Calu3 (cell line): ENCODE measurements around the gene DRC3. TPM values are rescaled to one million over a fixed set of nuclear protein-coding genes. Genes with fewer than 3 reads are reported as not detected.
"Not testable (repeated sequence)": the region's sequence is repeated elsewhere in the genome, so short reads cannot be mapped to it uniquely, and the experiment has no call there.

Experiments
- BruUV-seq: library from RNA; stranded (reverse); fragments of 400-500 nt; replicated peaks from 2 replicates; lab custom pipeline; 2021; lab: Mats Ljungman, UMichigan
- CTCF ChIA-PET: fragments of 300-600 bp; sonication (Branson Sonifier 250); formaldehyde crosslinking; loops from one replicate; lab custom pipeline; 2022; ENCODE audit warnings: antibody characterized with exemption; lab: Charles Lee
- DNase-seq: peaks from one replicate; pipeline ENCODE4 v3.0.0; 2022
- H3K27ac Mint-ChIP-seq: one replicate; pipeline ENCODE4 v1.8.0; 2022; ENCODE audit warnings: mixed read lengths; ENCODE audit not compliant: unreplicated experiment
- H3K27me3 Mint-ChIP-seq: one replicate; pipeline ENCODE4 v1.8.0; 2022; ENCODE audit warnings: mixed read lengths; ENCODE audit not compliant: unreplicated experiment
- H3K36me3 Mint-ChIP-seq: one replicate; pipeline ENCODE4 v1.8.0; 2022; ENCODE audit warnings: mild to moderate bottlenecking, moderate library complexity, mixed read lengths; ENCODE audit not compliant: insufficient read depth, unreplicated experiment
- H3K4me1 Mint-ChIP-seq: one replicate; pipeline ENCODE4 v1.8.0; 2022; ENCODE audit warnings: mild to moderate bottlenecking, low read depth, mixed read lengths; ENCODE audit not compliant: unreplicated experiment
- H3K4me3 Mint-ChIP-seq: one replicate; pipeline ENCODE4 v1.8.0; 2022; ENCODE audit warnings: mild to moderate bottlenecking, low read depth, moderate library complexity, mixed read lengths; ENCODE audit not compliant: unreplicated experiment
- H3K9me3 Mint-ChIP-seq: one replicate; pipeline ENCODE4 v1.8.0; 2022; ENCODE audit warnings: low read depth, mixed read lengths; ENCODE audit not compliant: unreplicated experiment
- intact Hi-C: fragments of 100-400 bp; cut with micrococcal nuclease; formaldehyde crosslinking; loops from one replicate; pipeline ENCODE4 v1.10.0; 2022; ENCODE audit not compliant: unreplicated experiment
- total RNA-seq: library from RNA; stranded (reverse); gene quantifications from 2 replicates; pipeline ENCODE4 v1.2.3, GENCODE V29; 2022
- TF ChIP-seq, protein P1 (sequence below): fragments of 200-600 bp; IDR thresholded peaks from one replicate; pipeline ENCODE4 v1.8.0; 2022; ENCODE audit warnings: antibody characterized with exemption; ENCODE audit not compliant: unreplicated experiment

Gene DRC3
- total RNA-seq, 1 experiment from 2014 or later, result 2.8 TPM

DNA sequence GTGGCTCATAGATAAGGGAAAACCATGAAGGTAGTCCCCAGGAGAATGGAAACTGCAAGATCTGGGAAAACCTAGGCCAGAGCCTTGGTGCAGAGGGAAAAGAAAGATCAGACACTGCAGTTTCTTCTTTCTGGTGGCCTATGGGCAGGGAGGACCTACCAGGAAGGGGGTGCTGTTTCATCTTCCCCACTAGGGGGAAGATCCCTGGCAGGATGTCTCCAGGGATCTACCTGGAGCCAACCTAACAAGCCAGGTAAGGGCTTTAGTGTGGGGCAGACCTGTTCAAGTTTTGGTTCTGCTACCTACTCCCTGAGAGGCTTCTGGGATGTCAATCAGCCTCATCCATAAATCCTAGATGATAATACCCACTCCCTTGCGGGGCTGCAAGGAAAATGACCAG, 21.9 kb upstream of the DRC3 start:
- CTCF ChIA-PET, result no interaction called here
- DNase-seq, result no peak
- Mint-ChIP-seq H3K36me3 (no peaks in the 10 kb centered on the region), H3K4me1 (no peaks in the 10 kb centered on the region), H3K27me3 (no peaks in the 10 kb centered on the region), H3K27ac (no peak overlapping the region), H3K9me3 (no peaks in the 10 kb centered on the region), H3K4me3 (no peak overlapping the region)
- intact Hi-C loops, result no loop called here
- no TSS peak for BruUV-seq
- TF ChIP-seq, protein P1, sequence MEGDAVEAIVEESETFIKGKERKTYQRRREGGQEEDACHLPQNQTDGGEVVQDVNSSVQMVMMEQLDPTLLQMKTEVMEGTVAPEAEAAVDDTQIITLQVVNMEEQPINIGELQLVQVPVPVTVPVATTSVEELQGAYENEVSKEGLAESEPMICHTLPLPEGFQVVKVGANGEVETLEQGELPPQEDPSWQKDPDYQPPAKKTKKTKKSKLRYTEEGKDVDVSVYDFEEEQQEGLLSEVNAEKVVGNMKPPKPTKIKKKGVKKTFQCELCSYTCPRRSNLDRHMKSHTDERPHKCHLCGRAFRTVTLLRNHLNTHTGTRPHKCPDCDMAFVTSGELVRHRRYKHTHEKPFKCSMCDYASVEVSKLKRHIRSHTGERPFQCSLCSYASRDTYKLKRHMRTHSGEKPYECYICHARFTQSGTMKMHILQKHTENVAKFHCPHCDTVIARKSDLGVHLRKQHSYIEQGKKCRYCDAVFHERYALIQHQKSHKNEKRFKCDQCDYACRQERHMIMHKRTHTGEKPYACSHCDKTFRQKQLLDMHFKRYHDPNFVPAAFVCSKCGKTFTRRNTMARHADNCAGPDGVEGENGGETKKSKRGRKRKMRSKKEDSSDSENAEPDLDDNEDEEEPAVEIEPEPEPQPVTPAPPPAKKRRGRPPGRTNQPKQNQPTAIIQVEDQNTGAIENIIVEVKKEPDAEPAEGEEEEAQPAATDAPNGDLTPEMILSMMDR, result peak; percentile 17

DNA sequence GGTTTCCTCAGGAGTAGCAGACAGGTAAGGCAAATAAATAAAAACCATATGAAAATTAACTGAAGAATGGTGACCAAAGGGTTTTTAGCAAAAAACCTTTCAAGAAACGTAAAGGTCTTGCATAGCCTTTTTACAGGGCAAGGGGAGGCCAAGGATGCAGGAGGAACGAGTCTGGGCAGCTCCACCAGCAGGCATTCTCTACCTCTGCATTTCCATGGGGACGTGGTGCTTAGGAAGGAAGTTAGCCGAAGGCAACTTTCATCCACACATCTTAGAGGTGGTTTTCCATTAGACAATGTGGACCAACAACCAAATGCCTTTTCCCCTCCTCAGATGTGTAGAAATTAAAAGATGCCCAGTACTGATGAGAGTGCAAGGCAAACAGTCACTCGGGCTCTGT, 21.1 kb upstream of the DRC3 start:
- DNase-seq, result no peak
- no TSS peak for BruUV-seq
- H3K36me3 Mint-ChIP-seq, result no peaks in the 10 kb centered on the region
- CTCF ChIA-PET, result no interaction called here
- H3K27ac Mint-ChIP-seq, result no peak overlapping the region
- no peaks in the 10 kb centered on the region for H3K27me3 Mint-ChIP-seq
- H3K9me3 Mint-ChIP-seq, result no peaks in the 10 kb centered on the region
- no peaks in the 10 kb centered on the region for H3K4me1 Mint-ChIP-seq
- no peak overlapping the region for H3K4me3 Mint-ChIP-seq
- intact Hi-C loops, result no loop called here
- TF ChIP-seq, protein P1, result no peak

DNA sequence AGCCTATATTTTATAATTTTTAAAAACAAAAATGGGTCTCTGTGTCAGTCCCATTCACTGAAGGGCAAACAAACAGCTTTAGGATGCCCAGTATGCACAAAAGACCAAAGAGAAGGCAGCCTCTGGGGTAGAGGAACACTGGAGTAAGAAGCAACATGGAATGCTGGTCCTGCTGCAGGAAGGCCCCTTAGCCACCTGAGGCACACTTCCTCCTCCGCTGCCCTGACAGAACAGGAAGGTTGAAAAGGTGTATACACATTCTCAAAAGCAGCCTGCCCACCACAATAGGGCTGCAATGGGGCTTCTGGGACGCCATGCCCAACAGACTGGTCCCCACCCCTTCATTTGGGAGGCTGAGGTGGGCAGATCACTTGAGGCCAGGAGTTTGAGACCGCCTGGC, 20.0 kb upstream of the DRC3 start:
- Mint-ChIP-seq H3K36me3 (no peaks in the 10 kb centered on the region), H3K27ac (no peak overlapping the region), H3K4me3 (no peak overlapping the region), H3K9me3 (no peaks in the 10 kb centered on the region), H3K4me1 (peaks cover 8% of the 10 kb centered on the region), H3K27me3 (no peaks in the 10 kb centered on the region)
- BruUV-seq, result no TSS peak
- intact Hi-C loops, result no loop called here
- CTCF ChIA-PET, result no interaction called here
- DNase-seq, result no peak
- TF ChIP-seq, protein P1, result no peak

DNA sequence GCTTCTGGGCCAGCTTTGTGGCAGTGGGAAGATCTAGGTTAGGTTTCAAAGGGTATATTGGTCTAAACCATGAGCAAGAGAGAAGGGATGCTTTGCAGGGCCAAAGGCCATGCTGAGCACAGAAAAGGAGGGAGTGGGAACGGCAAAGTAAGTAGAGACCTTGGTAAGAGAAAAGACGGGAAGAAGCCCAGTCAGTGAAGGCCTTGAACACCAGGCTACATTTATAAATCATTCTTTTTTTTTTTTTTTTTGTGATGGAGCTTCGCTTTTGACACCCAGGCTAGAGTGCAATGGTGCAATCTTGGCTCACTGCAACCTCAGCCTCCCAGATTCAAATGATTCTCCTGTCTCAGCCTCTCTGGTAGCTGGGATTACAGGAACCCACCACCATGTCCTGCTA, 18.6 kb upstream of the DRC3 start:
- intact Hi-C loops, result no loop called here
- Mint-ChIP-seq H3K27me3 (no peaks in the 10 kb centered on the region), H3K4me1 (peaks cover 19% of the 10 kb centered on the region), H3K27ac (no peak overlapping the region), H3K4me3 (no peak overlapping the region), H3K36me3 (peaks cover 5% of the 10 kb centered on the region), H3K9me3 (no peaks in the 10 kb centered on the region)
- TF ChIP-seq, protein P1, result no peak
- no TSS peak for BruUV-seq
- CTCF ChIA-PET, result no interaction called here
- DNase-seq, result no peak

DNA sequence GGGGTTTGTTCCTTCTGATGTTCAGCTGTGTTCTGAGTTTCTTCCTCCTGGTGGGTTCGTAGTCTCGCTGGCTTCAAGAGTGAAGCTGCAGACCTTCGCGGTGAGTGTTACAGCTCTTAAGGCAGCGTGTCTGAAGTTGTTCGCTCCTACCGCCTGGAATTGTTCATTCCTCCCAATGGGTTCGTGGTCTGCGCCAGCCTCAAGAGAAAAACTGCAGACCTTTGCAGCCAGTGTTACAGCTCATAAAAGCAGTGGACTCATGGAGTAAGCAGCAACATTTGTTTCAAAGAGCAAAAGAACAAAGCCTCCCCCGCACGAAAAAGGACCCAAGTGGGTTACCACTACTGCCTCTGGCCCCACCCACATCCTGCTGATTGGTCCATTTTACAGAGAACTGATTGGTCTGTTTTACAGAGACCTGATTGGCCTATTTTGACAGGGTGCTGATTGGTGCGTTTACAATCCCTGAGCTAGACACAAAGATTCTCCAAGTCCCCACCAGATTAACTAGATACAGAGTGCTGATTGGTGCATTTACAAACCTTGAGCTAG, 16.8 kb upstream of the DRC3 start:
- H3K36me3 Mint-ChIP-seq, BruUV-seq, H3K4me3 Mint-ChIP-seq, intact Hi-C loops, CTCF ChIA-PET, H3K27me3 Mint-ChIP-seq, DNase-seq, H3K27ac Mint-ChIP-seq, H3K9me3 Mint-ChIP-seq: not testable (repeated sequence)
- H3K4me1 Mint-ChIP-seq, result peaks cover 37% of the 10 kb centered on the region
